GM12873 (cell line): ENCODE results near the gene PRR33.

Experiments
- TF ChIP-seq, protein P1 (sequence below): IDR thresholded peaks from 2 replicates; pipeline ENCODE4 v1.5.1; 2012; ENCODE audit warnings: low read depth, mild to moderate bottlenecking, moderate library complexity, low read length, control low read depth; ENCODE audit not compliant: insufficient read depth; ENCODE audit errors: missing control alignments

PRR33 gene

DNA sequence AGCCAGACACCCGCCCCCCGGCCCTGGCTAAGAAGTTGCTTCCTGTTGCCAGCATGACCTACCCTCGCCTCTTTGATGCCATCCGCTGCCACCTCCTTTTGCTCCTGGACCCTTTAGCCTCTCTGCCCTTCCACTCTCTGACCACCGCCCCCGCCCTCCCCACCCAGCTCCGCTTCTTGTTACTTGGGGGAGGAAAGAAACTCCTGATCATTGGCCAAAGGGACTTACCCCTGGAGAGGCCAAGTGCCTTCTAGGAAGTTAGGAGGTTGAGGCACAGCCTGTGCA, at the start of gene PRR33:
TSS of gene PRR33 (minus strand) at position 65 of the 285 bp plus-strand sequence. CDS start 1,311 bp downstream, outside the sequence.
- TF ChIP-seq, protein P1, sequence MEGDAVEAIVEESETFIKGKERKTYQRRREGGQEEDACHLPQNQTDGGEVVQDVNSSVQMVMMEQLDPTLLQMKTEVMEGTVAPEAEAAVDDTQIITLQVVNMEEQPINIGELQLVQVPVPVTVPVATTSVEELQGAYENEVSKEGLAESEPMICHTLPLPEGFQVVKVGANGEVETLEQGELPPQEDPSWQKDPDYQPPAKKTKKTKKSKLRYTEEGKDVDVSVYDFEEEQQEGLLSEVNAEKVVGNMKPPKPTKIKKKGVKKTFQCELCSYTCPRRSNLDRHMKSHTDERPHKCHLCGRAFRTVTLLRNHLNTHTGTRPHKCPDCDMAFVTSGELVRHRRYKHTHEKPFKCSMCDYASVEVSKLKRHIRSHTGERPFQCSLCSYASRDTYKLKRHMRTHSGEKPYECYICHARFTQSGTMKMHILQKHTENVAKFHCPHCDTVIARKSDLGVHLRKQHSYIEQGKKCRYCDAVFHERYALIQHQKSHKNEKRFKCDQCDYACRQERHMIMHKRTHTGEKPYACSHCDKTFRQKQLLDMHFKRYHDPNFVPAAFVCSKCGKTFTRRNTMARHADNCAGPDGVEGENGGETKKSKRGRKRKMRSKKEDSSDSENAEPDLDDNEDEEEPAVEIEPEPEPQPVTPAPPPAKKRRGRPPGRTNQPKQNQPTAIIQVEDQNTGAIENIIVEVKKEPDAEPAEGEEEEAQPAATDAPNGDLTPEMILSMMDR = no peak

DNA sequence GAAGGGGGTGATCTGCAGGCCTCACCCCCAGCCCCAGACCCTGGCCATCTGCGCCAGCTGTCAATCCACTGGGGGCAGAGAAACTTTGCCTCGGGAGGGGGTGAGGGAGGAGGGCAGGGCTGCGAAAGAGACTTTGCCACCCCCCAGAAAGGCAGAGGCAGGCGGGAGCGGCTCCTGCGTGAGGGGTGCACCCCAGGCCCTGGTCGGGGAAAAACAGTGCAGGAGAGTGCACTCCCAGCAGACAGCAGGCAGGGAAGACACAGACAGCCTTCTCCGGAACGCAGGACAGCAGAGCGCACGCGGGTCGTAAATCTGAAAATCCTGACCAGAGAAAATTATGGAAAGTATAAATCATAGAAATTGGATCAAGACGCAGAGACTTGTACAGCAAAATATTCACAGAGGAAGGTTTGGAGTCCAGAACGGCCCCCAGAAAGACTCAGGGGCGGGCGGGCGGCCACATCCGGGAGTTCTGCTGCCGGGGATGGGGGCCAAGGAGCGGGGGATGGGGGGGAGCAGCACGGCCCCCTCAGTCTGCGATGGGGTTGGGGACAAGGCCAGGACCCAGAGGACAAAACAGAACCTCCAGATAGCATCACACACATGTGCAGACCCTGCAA, 47.4 kb upstream of the PRR33 start:
- TF ChIP-seq, protein P1 = no peak

DNA sequence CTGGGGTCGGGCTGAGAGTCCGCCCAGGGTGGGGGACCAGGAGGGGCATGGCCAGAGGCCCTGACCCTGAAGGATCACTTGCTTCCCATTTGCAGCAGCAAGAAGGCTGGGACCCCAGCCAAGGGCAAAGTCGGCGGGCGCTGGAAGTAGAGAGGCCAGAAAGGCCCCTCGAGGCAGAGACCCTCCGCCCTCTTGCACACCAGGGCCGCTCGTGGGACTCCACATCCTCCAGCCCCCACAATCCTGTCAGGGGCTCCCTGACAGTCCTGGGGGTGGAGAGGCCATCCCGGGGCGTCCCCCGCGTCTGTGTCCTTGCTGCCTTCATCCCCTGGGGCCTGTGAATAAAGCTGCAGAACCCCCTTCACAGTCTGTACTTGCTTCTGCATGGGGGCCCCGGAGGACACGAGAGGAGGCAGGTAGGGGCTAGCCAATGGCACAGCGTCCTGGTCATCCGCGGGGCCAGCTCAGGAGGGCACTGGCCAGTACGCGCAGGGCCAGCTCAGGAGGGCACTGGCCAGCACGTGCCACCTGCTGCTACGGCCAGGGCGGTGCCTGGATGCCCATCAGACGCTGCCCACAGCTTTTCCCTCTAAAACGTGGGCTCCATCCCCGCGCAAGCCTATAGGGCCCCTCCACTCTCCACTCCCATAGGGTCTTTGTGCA, 46.8 kb upstream of the PRR33 start:
- TF ChIP-seq, protein P1 = no peak

DNA sequence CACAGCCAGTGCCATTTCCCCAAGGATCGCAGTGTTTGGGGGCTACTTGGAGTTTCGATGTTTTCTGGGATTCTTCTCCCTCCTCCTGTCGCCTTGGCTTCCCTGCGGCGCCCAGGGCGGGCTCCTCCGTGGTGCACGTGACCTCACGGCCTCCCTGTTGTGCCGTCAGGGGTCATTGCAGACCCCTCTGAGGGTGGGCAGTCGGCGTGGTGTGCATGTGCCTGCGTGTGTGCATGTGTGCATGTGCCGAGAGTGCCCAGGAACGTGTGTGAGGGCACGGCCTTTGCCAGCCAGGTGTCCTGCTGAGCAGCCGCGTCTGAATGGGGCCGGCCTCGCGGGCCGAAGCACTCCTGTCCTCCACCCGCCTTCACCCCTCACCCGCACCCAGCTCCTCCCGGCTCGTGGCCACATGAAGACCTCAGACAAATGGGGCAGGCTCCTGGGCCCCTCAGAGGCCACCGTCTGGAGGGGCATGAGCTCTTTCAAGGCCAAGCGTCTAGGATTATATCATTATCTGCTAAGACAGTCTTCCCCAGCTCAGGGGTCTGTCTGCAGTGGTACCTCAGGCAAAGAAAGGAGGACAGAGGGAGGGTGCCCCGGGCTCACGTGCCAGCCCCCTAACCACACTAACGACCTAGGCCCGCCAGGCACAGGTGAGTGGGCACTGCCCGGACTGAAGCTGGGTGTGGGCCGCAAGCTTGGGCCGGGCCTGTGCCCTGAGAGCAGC, 46.1 kb upstream of the PRR33 start:
- TF ChIP-seq, protein P1 = no peak

DNA sequence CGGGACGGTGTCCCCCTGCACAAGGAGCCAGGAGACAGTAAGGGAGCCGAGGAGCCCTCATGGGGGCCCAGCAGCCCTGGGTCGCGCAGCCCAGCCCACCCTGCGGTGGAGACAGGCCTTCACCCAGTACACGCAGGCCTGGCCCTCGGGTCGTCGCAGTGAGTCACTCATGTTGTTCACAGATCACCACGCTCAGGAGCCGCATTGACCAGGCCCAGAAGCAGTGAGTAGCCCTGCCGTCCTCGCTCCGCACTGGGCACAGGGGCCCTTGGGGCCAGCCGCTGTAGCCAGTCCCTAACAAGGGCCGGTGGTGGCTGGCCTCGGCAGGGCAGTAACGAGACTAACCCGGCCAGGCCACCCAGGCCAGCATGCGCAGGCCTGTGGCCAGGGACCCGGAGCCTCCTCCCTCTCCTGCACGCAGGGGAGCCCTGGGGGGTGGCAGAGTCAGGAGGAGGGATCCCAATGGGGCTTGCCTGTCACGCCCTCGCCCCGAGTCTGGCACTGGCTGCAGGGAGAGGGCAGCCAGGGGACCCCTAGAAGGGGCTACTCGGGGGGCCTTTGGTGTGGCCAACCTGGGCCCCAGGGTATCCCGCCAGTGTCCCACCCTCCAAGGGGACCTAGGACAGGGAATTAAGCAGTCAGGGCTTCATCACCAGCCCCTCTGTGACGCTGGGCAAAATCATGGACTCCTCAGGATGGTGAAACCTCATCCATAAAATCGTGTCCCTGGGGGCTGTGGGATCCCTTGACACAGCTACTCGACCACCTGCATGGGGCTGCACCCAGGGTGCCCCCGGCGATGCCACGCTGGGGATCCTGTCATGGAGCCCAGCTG, 45.3 kb upstream of the PRR33 start:
- TF ChIP-seq, protein P1 = no peak

DNA sequence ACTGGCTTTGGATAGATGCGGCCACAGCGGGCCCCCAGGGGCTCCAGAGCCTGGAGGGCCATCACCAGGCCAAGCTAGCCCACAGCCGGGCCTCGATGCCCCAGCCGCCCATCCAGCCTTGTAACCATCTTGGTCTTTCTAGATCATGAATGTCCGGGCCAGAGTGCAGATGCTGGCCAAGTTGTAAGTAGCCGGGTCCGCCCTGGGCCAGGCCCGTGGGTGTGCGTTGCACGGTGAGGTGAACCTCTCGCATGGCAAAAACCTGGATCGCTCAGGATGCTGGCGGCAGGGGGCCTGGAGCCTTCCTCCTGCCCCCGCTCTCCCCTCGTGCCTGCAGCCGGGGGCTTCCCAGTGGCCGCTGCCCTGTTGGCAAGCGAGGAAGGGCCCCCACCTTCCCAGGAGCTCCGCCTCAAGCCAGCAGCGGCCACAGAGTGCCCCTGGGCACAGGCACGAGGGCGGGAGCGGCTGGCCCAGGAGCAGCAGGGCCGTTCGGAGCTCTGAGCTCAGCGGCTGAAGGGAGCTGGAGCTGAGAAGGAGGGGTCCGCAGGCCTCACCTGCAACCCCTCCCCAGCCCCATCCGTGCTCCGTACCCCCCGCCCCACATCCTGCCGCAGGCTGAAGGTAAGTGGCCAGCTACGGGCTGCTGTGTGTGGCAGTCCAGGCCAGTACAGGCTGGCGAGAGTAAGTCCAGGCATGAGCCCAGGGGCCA, 44.5 kb upstream of the PRR33 start:
- TF ChIP-seq, protein P1 = no peak
